Hepatocyte (in vitro differentiated cells): Measurements from ENCODE around the gene ARL13B. TPM values are rescaled to one million over a fixed set of nuclear protein-coding genes. Genes with fewer than 3 reads are reported as not detected.

Experiments used
- DNase-seq: peaks from one replicate; pipeline ENCODE4 v3.0.0-alpha.2; 2016; ENCODE audit warnings: low spot score
- H2AFZ ChIP-seq: fragments of 200-600 bp; sonication (generic); 2 replicates; pipeline ENCODE4 v1.6.0; 2016; ENCODE audit warnings: antibody characterized with exemption, mild to moderate bottlenecking
- H3K27ac ChIP-seq: fragments of 200-600 bp; sonication (generic); 2 replicates; pipeline ENCODE4 v1.5.1; 2016; ENCODE audit warnings: mild to moderate bottlenecking
- H3K27me3 ChIP-seq: fragments of 200-600 bp; sonication (generic); 2 replicates; pipeline ENCODE4 v1.6.1; 2016
- H3K36me3 ChIP-seq: fragments of 200-600 bp; sonication (generic); replicated peaks from 2 replicates; pipeline ENCODE4 v1.5.1; 2016; ENCODE audit warnings: low read depth; ENCODE audit not compliant: insufficient read depth
- H3K4me1 ChIP-seq: fragments of 200-600 bp; sonication (generic); 2 replicates; pipeline ENCODE4 v1.5.1; 2016; ENCODE audit warnings: mild to moderate bottlenecking, moderate library complexity; ENCODE audit not compliant: insufficient read depth
- H3K4me2 ChIP-seq: fragments of 200-600 bp; sonication (generic); 2 replicates; pipeline ENCODE4 v1.6.0; 2016
- H3K4me3 ChIP-seq: fragments of 200-600 bp; sonication (generic); 2 replicates; pipeline ENCODE4 v1.5.1; 2016; ENCODE audit warnings: mild to moderate bottlenecking
- H3K79me2 ChIP-seq: fragments of 200-600 bp; sonication (generic); 2 replicates; pipeline ENCODE4 v1.6.0; 2017; ENCODE audit warnings: mild to moderate bottlenecking
- H3K9me2 ChIP-seq: fragments of 200-600 bp; sonication (generic); replicated peaks from 2 replicates; pipeline ENCODE4 v1.6.0; 2017; ENCODE audit warnings: mild to moderate bottlenecking; ENCODE audit not compliant: insufficient read depth
- H3K9me3 ChIP-seq: fragments of 200-600 bp; sonication (generic); 2 replicates; pipeline ENCODE4 v1.5.1; 2016; ENCODE audit warnings: low read depth, mild to moderate bottlenecking
- H4K20me1 ChIP-seq: fragments of 200-600 bp; sonication (generic); 2 replicates; pipeline ENCODE4 v1.6.0; 2016; ENCODE audit warnings: mild to moderate bottlenecking; ENCODE audit not compliant: insufficient read depth, poor library complexity, severe bottlenecking
- CTCF ChIP-seq: fragments of 200-600 bp; sonication (generic); IDR thresholded peaks from 2 replicates; pipeline ENCODE4 v1.5.1; 2016; ENCODE audit warnings: antibody characterized with exemption, mild to moderate bottlenecking; ENCODE audit not compliant: poor library complexity
- EZH2 ChIP-seq: fragments of 200-600 bp; sonication (generic); IDR thresholded peaks from 2 replicates; pipeline ENCODE4 v1.6.1; 2016; ENCODE audit warnings: antibody characterized with exemption, mild to moderate bottlenecking, borderline replicate concordance
- EZH2phosphoT487 ChIP-seq: fragments of 200-600 bp; sonication (generic); IDR thresholded peaks from one replicate; pipeline ENCODE4 v1.6.1; 2018; ENCODE audit warnings: antibody characterized with exemption, mild to moderate bottlenecking, low read depth, moderate library complexity; ENCODE audit not compliant: unreplicated experiment, severe bottlenecking
- WGBS: methylation state at CpG from one replicate; pipeline ENCODE4 v1.1.6; 2016; ENCODE audit warnings: low lambda C conversion rate; ENCODE audit errors: missing lambda C conversion rate; 5-methylcytosine and 5-hydroxymethylcytosine counted together
- polyA plus RNA-seq: library from polyadenylated mRNA; unstranded; fragments of >200 nt; fragmentation: Nextera tagmentation; extraction: Ambion mirVana; gene quantifications from 2 replicates; pipeline ENCODE4 v1.2.1, GENCODE V29; 2016
- total RNA-seq: library from RNA; depleted of rRNA; stranded (reverse); fragments of >200 nt; gene quantifications from 2 replicates; pipeline ENCODE4 v1.2.3, GENCODE V29; 2014

ARL13B gene
- total and polyA plus RNA-seq, 2 experiments from 2014 or later = 6.2 to 10.4 TPM

DNA sequence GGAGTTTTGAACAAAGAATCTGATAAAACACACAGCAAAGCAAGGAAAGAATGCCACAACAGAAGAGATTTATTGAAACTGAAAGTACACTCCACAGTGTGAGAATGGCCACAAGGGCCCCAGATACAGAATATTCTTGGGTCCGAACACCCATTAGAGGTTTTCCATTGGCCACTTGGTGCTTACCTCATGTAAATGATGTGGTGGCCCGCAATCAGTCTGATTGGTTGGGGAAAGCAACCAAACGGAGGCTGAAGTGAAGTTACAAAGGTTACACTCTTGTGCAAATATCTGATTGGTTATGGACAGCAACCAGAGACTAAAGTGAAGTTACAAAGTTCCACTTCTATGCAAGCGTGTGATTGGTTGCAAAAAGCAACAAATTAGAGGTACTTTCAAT is 103.3 kb downstream of the ARL13B start:
- TF ChIP-seq EZH2phosphoT487 = no peak
- WGBS = 90% methylated on average over 4 of the region's 4 CpGs
- no peak overlapping the region for H3K4me2 ChIP-seq
- no peaks in the 10 kb centered on the region for H3K4me1 ChIP-seq
- H2AFZ ChIP-seq = no peak overlapping the region
- H3K27ac ChIP-seq = no peak overlapping the region
- H3K9me2 ChIP-seq = no peaks in the 10 kb centered on the region
- H3K36me3 ChIP-seq = no peaks in the 10 kb centered on the region
- no peak overlapping the region for H3K4me3 ChIP-seq
- H3K9me3 ChIP-seq = no peaks in the 10 kb centered on the region
- no peaks in the 10 kb centered on the region for H3K27me3 ChIP-seq
- H4K20me1 ChIP-seq = no peaks in the 10 kb centered on the region
- no peak for DNase-seq
- peaks cover 8% of the 10 kb centered on the region for H3K79me2 ChIP-seq

GRCh38 chr3:94089126-94089525 is 109.2 kb downstream of the ARL13B start:
- no peaks in the 10 kb centered on the region for H3K36me3 ChIP-seq
- no peak overlapping the region for H2AFZ ChIP-seq
- DNase-seq = no peak
- no peaks in the 10 kb centered on the region for H3K4me1 ChIP-seq
- no peak overlapping the region for H3K4me3 ChIP-seq
- H3K27me3 ChIP-seq = no peaks in the 10 kb centered on the region
- H4K20me1 ChIP-seq = no peaks in the 10 kb centered on the region
- no peak for TF ChIP-seq CTCF
- H3K79me2 ChIP-seq = no peaks in the 10 kb centered on the region
- H3K4me2 ChIP-seq = no peak overlapping the region
- H3K9me3 ChIP-seq = no peaks in the 10 kb centered on the region
- no peak overlapping the region for H3K27ac ChIP-seq
- H3K9me2 ChIP-seq = no peaks in the 10 kb centered on the region
- 95% methylated on average over 1 of the region's 1 CpG for WGBS

DNA sequence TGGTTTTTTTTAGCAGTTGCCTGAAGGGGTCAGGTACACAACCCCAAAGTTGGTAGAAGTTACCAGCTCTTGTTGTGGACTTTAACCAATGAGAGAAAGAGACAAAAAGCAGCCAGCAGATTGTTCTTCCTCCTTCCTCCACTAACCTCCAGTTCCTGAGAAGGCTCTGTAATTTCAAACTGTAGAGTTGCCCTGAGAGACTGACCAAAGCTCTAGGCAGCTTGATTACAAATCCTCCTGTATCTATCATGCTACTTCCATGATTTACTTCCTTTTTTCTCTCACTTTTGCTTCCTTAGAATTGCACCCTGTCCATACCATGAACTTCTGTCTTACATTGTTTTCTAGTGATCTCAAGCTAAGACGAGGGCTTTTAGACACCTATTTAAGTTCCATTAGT is 112.1 kb downstream of the ARL13B start:
- Histone ChIP-seq H3K27me3 (no peaks in the 10 kb centered on the region), H3K9me3 (no peaks in the 10 kb centered on the region), H4K20me1 (no peaks in the 10 kb centered on the region), H3K9me2 (no peaks in the 10 kb centered on the region), H3K4me2 (no peak overlapping the region), H3K27ac (no peak overlapping the region), H3K4me1 (no peaks in the 10 kb centered on the region), H3K79me2 (no peaks in the 10 kb centered on the region), H3K36me3 (no peaks in the 10 kb centered on the region), H3K4me3 (no peak overlapping the region), H2AFZ (no peak overlapping the region)
- TF ChIP-seq CTCF = no peak
- no peak for TF ChIP-seq EZH2phosphoT487
- no peak for TF ChIP-seq EZH2
- no peak for DNase-seq
- 97% methylated on average over 1 of the region's 1 CpG for WGBS

GRCh38 chr3:94093151-94093550 is 113.2 kb downstream of the ARL13B start:
- Histone ChIP-seq H3K4me1 (no peaks in the 10 kb centered on the region), H3K79me2 (no peaks in the 10 kb centered on the region), H4K20me1 (no peaks in the 10 kb centered on the region), H2AFZ (no peak overlapping the region), H3K27me3 (no peaks in the 10 kb centered on the region), H3K9me2 (no peaks in the 10 kb centered on the region), H3K9me3 (no peaks in the 10 kb centered on the region), H3K36me3 (no peaks in the 10 kb centered on the region), H3K27ac (no peak overlapping the region), H3K4me3 (no peak overlapping the region), H3K4me2 (no peak overlapping the region)
- no peak for DNase-seq
- WGBS = 96% methylated on average over 1 of the region's 1 CpG
- TF ChIP-seq EZH2 = no peak
- no peak for TF ChIP-seq CTCF
- TF ChIP-seq EZH2phosphoT487 = no peak
